AG09319 (cell line): Measurements from ENCODE around the gene MRO.
"Not testable (repeated sequence)": the region's sequence is repeated elsewhere in the genome, so short reads cannot be mapped to it uniquely, and the experiment has no call there.

Experiments
- DNase-seq: peaks from one replicate; pipeline ENCODE4 v3.0.0-alpha.2; 2010; ENCODE audit warnings: low read depth; ENCODE audit errors: extremely low read depth
- CTCF ChIP-seq: IDR thresholded peaks from 2 replicates; pipeline ENCODE4 v1.5.1; 2011; ENCODE audit warnings: low read depth, mild to moderate bottlenecking, inconsistent platforms, low read length, moderate library complexity

MRO gene

GRCh38 chr18:50836521-50836957 is 16.7 kb upstream of the MRO start:
- TF ChIP-seq CTCF = no peak
- DNase-seq = peak; percentile 49

- DNase-seq = not testable (repeated sequence)
These were observed 13.7 kb upstream of the MRO start for GRCh38 chr18:50833496-50833895.

- no peak for TF ChIP-seq CTCF
- DNase-seq = no peak
These were observed 12.9 kb upstream of the MRO start for GRCh38 chr18:50832754-50833153.

- TF ChIP-seq CTCF = no peak
- DNase-seq = no peak
These were observed 10.7 kb upstream of the MRO start for GRCh38 chr18:50830544-50830943.

- no peak for DNase-seq
- TF ChIP-seq CTCF = no peak
These were observed 9.8 kb upstream of the MRO start for GRCh38 chr18:50829644-50830043.

- no peak for TF ChIP-seq CTCF
- no peak for DNase-seq
These were observed 6.2 kb upstream of the MRO start for GRCh38 chr18:50826027-50826426.

GRCh38 chr18:50825621-50826020 is 5.8 kb upstream of the MRO start:
- DNase-seq = no peak
- TF ChIP-seq CTCF = no peak

GRCh38 chr18:50822756-50823155 is 2.9 kb upstream of the MRO start:
- no peak for DNase-seq
- no peak for TF ChIP-seq CTCF
